ENCODE measurements around the gene SHROOM3. TPM values are rescaled to one million over a fixed set of nuclear protein-coding genes. Genes with fewer than 3 reads are reported as not detected.

The SHROOM3 gene
- total and polyA plus RNA-seq, 2 donors (not counting 3 experiments of a cell fraction or from before 2014, with no cell fraction given) = 2.7 to 6.7 TPM

GRCh38 chr4:76799140-76799539, 364.1 kb downstream of the SHROOM3 start:
- H4K20me1 ChIP-seq (replicated peaks; ENCODE audit: control insufficient read depth, extremely low read depth, insufficient read depth, low read length) = no peaks in the 10 kb centered on the region
- no peak overlapping the region for H3K9ac ChIP-seq (replicated peaks; ENCODE audit: extremely low read depth, insufficient read depth, low read length)
- no peak for DNase-seq (ENCODE audit: low read depth, low spot score)
- no peaks in the 10 kb centered on the region for H3K9me1 ChIP-seq (replicated peaks; ENCODE audit: control insufficient read depth, extremely low read depth, insufficient read depth, low read length)
- no peaks in the 10 kb centered on the region for H3K36me3 ChIP-seq (ENCODE audit: control insufficient read depth in 2 of 2, extremely low read depth in 1 of 2, insufficient read depth in 2 of 2, low read length in 2 of 2)
- H3K9me3 ChIP-seq (replicated peaks; ENCODE audit: control insufficient read depth, insufficient read depth, low read length) = no peaks in the 10 kb centered on the region
- BruUV-seq (replicated peaks) = no TSS peak
- ChIA-PET CTCF (interaction anchor here (1.6 kb wide), 1 partner anchor 15 kb away, joined by 3 read pairs; no protein-coding TSS in a partner anchor), POLR2A (no interaction called here)
- H3K79me2 ChIP-seq (ENCODE audit: control insufficient read depth, insufficient read depth, low read length) = no peaks in the 10 kb centered on the region
- no peak for FAIRE-seq
- no peaks in the 10 kb centered on the region for H3K27me3 ChIP-seq (ENCODE audit: control insufficient read depth in 2 of 2, insufficient read depth in 2 of 2, low read length in 2 of 2)
- no peak for TF ChIP-seq FOS (IDR thresholded peaks at IDR 0.05; ENCODE audit: borderline replicate concordance, insufficient read depth, low read length)
- no peak for TF ChIP-seq GATA2 (IDR thresholded peaks at IDR 0.05; ENCODE audit: insufficient read depth, insufficient read length, low read depth, low read length)
- no peak overlapping the region for H3K4me3 ChIP-seq (replicated peaks in 1 of 3; ENCODE audit: insufficient read depth in 1 of 3, low read depth in 1 of 3, low read length in 3 of 3)
- dilution Hi-C loops (cut with MboI; ENCODE audit: extremely low pct_ligation_motif_present, low sequenced_read_pairs) (no loop called here), intact Hi-C loops (cut with micrococcal nuclease) (no loop called here)
- no peak overlapping the region for H3K27ac ChIP-seq (ENCODE audit: insufficient read depth, low read depth, low read length)
- H3K4me1 ChIP-seq (ENCODE audit: control insufficient read depth, extremely low read depth, insufficient read depth, low read length) = peaks cover 10% of the 10 kb centered on the region
- no peak overlapping the region for H2AFZ ChIP-seq (ENCODE audit: low read depth, low read length)
- no peak overlapping the region for H3K4me2 ChIP-seq (ENCODE audit: insufficient read depth, low read length)

GRCh38 chr4:76799718-76800117, 364.7 kb downstream of the SHROOM3 start:
- DNase-seq (ENCODE audit: low read depth, low spot score) (no peak), FAIRE-seq (no peak)
- Histone ChIP-seq H4K20me1 (replicated peaks; ENCODE audit: control insufficient read depth, extremely low read depth, insufficient read depth, low read length) (no peaks in the 10 kb centered on the region), H2AFZ (ENCODE audit: low read depth, low read length) (no peak overlapping the region), H3K36me3 (ENCODE audit: control insufficient read depth in 2 of 2, extremely low read depth in 1 of 2, insufficient read depth in 2 of 2, low read length in 2 of 2) (no peaks in the 10 kb centered on the region), H3K79me2 (ENCODE audit: control insufficient read depth, insufficient read depth, low read length) (no peaks in the 10 kb centered on the region), H3K27ac (ENCODE audit: insufficient read depth, low read depth, low read length) (no peak overlapping the region), H3K4me2 (ENCODE audit: insufficient read depth, low read length) (no peak overlapping the region), H3K4me1 (ENCODE audit: control insufficient read depth, extremely low read depth, insufficient read depth, low read length) (peaks cover 16% of the 10 kb centered on the region), H3K9ac (replicated peaks; ENCODE audit: extremely low read depth, insufficient read depth, low read length) (no peak overlapping the region), H3K9me1 (replicated peaks; ENCODE audit: control insufficient read depth, extremely low read depth, insufficient read depth, low read length) (no peaks in the 10 kb centered on the region), H3K27me3 (ENCODE audit: control insufficient read depth in 2 of 2, insufficient read depth in 2 of 2, low read length in 2 of 2) (no peaks in the 10 kb centered on the region), H3K4me3 (replicated peaks in 1 of 3; ENCODE audit: insufficient read depth in 1 of 3, low read depth in 1 of 3, low read length in 3 of 3) (no peak overlapping the region), H3K9me3 (replicated peaks; ENCODE audit: control insufficient read depth, insufficient read depth, low read length) (no peaks in the 10 kb centered on the region)
- ChIA-PET POLR2A (no interaction called here), CTCF (interaction anchor here (1.6 kb wide), 1 partner anchor 15 kb away, joined by 3 read pairs; no protein-coding TSS in a partner anchor)
- no peak for TF ChIP-seq EZH2 (IDR thresholded peaks at IDR 0.05; ENCODE audit: borderline replicate concordance, low read depth, low read length, severe bottlenecking)
- no peak for TF ChIP-seq POLR2AphosphoS5 (IDR thresholded peaks at IDR 0.05; ENCODE audit: insufficient read depth, low read depth, low read length)
- no peak for TF ChIP-seq JUN (IDR thresholded peaks at IDR 0.05; ENCODE audit: borderline replicate concordance, insufficient read depth, insufficient read length, low read depth)
- TF ChIP-seq, protein P1, sequence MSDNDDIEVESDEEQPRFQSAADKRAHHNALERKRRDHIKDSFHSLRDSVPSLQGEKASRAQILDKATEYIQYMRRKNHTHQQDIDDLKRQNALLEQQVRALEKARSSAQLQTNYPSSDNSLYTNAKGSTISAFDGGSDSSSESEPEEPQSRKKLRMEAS (IDR thresholded peaks at IDR 0.05; ENCODE audit: insufficient read depth, insufficient read length) = no peak
- no peak for TF ChIP-seq FOS (IDR thresholded peaks at IDR 0.05; ENCODE audit: borderline replicate concordance, insufficient read depth, low read length)
- no peak for TF ChIP-seq GATA2 (IDR thresholded peaks at IDR 0.05; ENCODE audit: insufficient read depth, insufficient read length, low read depth, low read length)
- dilution Hi-C loops (cut with MboI; ENCODE audit: extremely low pct_ligation_motif_present, low sequenced_read_pairs) (no loop called here), intact Hi-C loops (cut with micrococcal nuclease) (no loop called here)
- no TSS peak for BruUV-seq (replicated peaks)

All from endothelial cell of umbilical vein (primary cell).